ENCODE results near the gene ASXL1. TPM values are rescaled to one million over a fixed set of nuclear protein-coding genes. Genes with fewer than 3 reads are reported as not detected.

Gene ASXL1
- total RNA-seq, 1 donor from 2014 or later: 79.1 TPM

DNA sequence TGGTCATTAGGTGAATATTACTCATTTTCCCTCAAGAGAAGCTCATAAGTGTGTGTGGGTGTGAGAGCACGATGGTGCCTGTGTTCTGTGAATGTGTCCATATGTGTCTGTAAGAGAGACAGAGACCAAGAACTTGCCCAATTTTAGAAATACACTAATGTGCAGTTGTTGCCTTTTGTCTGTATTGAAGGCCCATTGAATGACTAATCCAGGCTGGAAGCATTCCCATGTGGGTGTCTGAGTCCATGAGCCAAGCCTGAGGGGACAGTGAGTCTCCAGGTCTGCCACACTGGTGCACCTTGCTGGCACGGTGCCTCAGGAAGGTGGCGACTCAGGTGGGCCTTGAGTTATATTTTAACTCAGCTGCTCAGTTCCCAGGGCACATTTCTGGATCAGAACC lies 25.5 kb upstream of the ASXL1 start:
- no peaks in the 10 kb centered on the region for H3K27me3 ChIP-seq
- intact Hi-C loops (cut with DNase I): no loop called here
- no peak overlapping the region for H3K27ac ChIP-seq
- TF ChIP-seq, protein P1, sequence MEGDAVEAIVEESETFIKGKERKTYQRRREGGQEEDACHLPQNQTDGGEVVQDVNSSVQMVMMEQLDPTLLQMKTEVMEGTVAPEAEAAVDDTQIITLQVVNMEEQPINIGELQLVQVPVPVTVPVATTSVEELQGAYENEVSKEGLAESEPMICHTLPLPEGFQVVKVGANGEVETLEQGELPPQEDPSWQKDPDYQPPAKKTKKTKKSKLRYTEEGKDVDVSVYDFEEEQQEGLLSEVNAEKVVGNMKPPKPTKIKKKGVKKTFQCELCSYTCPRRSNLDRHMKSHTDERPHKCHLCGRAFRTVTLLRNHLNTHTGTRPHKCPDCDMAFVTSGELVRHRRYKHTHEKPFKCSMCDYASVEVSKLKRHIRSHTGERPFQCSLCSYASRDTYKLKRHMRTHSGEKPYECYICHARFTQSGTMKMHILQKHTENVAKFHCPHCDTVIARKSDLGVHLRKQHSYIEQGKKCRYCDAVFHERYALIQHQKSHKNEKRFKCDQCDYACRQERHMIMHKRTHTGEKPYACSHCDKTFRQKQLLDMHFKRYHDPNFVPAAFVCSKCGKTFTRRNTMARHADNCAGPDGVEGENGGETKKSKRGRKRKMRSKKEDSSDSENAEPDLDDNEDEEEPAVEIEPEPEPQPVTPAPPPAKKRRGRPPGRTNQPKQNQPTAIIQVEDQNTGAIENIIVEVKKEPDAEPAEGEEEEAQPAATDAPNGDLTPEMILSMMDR (IDR thresholded peaks at IDR 0.05): no peak
- DNase-seq: no peak
- no peak overlapping the region for H3K4me3 ChIP-seq
- peaks cover 46% of the 10 kb centered on the region for H3K4me1 ChIP-seq
- H3K36me3 ChIP-seq: peaks cover 26% of the 10 kb centered on the region
- no peaks in the 10 kb centered on the region for H3K9me3 ChIP-seq
- peak; percentile 9 for ATAC-seq

DNA sequence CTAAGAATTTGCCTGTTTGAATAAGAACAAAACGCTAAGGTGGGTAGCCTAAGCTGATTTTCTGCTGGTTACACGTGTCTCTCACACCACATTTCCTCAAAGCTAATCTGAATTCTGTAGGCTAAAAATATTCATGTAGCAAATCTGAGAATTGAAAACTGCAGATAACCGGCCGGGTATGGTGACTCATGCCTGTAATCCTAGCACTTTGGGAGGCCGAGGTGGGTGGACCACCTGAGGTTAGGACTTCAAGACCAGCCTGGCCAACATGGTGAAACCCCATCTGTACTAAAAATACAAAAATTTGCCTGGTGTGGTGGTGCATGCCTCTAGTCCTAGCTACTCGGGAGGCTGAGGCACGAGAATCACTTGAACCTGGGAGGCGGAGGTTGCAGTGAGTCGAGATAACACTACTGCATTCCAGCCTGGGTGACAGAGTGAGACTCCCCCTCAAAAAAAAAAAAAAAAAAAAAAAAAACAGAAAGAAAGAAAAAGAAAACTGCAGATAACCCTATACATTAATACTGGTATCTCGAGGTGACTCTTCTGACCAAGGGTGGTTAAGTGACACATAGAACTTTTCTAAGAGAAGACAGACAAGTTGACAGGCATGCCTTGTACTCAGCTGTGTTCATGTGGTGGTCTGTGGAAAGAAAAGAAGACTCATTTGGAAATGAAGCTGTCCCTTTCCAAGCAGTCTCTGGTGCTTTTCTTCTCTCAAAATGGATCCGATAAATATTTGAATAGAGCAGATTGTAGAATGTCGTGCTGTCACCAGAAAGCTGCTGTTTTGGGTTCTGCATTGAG lies 24.7 kb upstream of the ASXL1 start:
- Histone ChIP-seq H3K36me3 (peaks cover 24% of the 10 kb centered on the region), H3K4me3 (no peak overlapping the region), H3K27me3 (no peaks in the 10 kb centered on the region), H3K9me3 (no peaks in the 10 kb centered on the region), H3K27ac (peak overlapping the region; percentile 73), H3K4me1 (peaks cover 52% of the 10 kb centered on the region)
- TF ChIP-seq, protein P1 (IDR thresholded peaks at IDR 0.05): no peak
- ATAC-seq: no peak
- no peak for DNase-seq
- intact Hi-C loops (cut with DNase I): no loop called here

GRCh38 chr20:32333988-32334885 lies 23.9 kb upstream of the ASXL1 start:
- Histone ChIP-seq H3K27ac (peak overlapping the region; percentile 73), H3K4me1 (peaks cover 55% of the 10 kb centered on the region), H3K4me3 (no peak overlapping the region), H3K36me3 (peaks cover 24% of the 10 kb centered on the region), H3K27me3 (no peaks in the 10 kb centered on the region), H3K9me3 (no peaks in the 10 kb centered on the region)
- TF ChIP-seq, protein P1 (IDR thresholded peaks at IDR 0.05): no peak
- ATAC-seq (peak; percentile 89), DNase-seq (peak; percentile 92)
- intact Hi-C loops (cut with DNase I): no loop called here

DNA sequence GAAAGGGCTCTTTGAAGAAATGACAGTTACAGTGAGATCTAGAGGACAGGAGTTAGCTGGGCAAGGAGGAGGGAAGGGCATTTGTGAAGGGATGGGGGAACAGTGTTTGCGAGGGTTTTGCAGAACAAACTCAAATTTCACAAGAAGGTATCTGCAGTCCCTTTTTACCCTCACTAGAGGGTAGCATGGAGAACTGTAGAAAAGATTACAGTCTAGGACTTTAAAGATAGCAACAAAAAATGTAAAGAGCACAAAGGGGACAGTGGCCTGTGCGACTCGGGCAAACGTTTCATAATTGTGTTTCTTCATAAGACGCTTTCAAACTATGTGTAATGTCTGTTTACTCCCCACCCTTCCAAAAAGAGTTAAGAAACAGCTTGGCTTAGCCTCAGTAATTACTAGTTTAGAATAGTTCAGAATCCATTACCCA lies 21.2 kb upstream of the ASXL1 start:
- ATAC-seq: peak; percentile 72
- Histone ChIP-seq H3K4me1 (peaks cover 48% of the 10 kb centered on the region), H3K36me3 (peaks cover 4% of the 10 kb centered on the region), H3K4me3 (no peak overlapping the region), H3K27ac (peak overlapping the region; percentile 42), H3K27me3 (no peaks in the 10 kb centered on the region), H3K9me3 (no peaks in the 10 kb centered on the region)
- TF ChIP-seq, protein P1 (IDR thresholded peaks at IDR 0.05): peak; percentile 58
- intact Hi-C loops (cut with DNase I): no loop called here
- no peak for DNase-seq

GRCh38 chr20:32337937-32338661 lies 20.0 kb upstream of the ASXL1 start:
- Histone ChIP-seq H3K27ac (peak overlapping the region; percentile 66), H3K4me3 (no peak overlapping the region), H3K36me3 (no peaks in the 10 kb centered on the region), H3K27me3 (no peaks in the 10 kb centered on the region), H3K4me1 (peaks cover 42% of the 10 kb centered on the region), H3K9me3 (no peaks in the 10 kb centered on the region)
- TF ChIP-seq, protein P1 (IDR thresholded peaks at IDR 0.05): no peak
- ATAC-seq (no peak), DNase-seq (no peak)
- intact Hi-C loops (cut with DNase I): no loop called here

Measured in upper lobe of right lung (tissue), 1 donor.